Thyroid gland (tissue), 4 donors: ENCODE measurements around the gene TMEM132A. TPM values are rescaled to one million over a fixed set of nuclear protein-coding genes. Genes with fewer than 3 reads are reported as not detected.
A peak's percentile ranks its signal among the peaks of the same experiment; 100 is the strongest.

ENCODE experiments used
- DNase-seq, 2 donors: peaks; one replicate each; pipeline ENCODE4 v3.0.0-alpha.2; 2019
- H3K27ac ChIP-seq, 3 donors: fragments of 200-600 bp; sonication (generic); 1 replicate in 2 of 3; 2 replicates in 1 of 3; pipeline ENCODE4 v1.5.1; 2016 to 2019; ENCODE audit warnings: mild to moderate bottlenecking in 1 of 3, moderate library complexity in 1 of 3
- H3K27me3 ChIP-seq: fragments of 200-600 bp; sonication (generic); one replicate; pipeline ENCODE4 v1.5.1; 2019
- H3K36me3 ChIP-seq, 2 donors: fragments of 200-600 bp; sonication (generic); one replicate each; pipeline ENCODE4 v1.5.1; 2016 to 2019
- H3K4me1 ChIP-seq, 2 donors: fragments of 200-600 bp; sonication (generic); one replicate each; pipeline ENCODE4 v1.5.1; 2017 to 2019
- H3K4me3 ChIP-seq, 3 donors: fragments of 200-600 bp; sonication (generic); replicated peaks in 1 of 3; 1 replicate in 2 of 3; 2 replicates in 1 of 3; pipeline ENCODE4 v1.5.1; 2016; ENCODE audit warnings: mild to moderate bottlenecking in 1 of 3
- H3K9me3 ChIP-seq: fragments of 200-600 bp; sonication (generic); one replicate; pipeline ENCODE4 v1.5.1; 2017
- CTCF ChIP-seq, 6 experiments: fragments of 200-600 bp in 3 of 6; fragments of 450-650 bp in 3 of 6; sonication (generic) in 3 of 6; IDR thresholded peaks; one replicate each; pipeline ENCODE4 v1.5.1; 2016 to 2019; ENCODE audit warnings: antibody characterized with exemption in 6 of 6, mild to moderate bottlenecking in 2 of 6, inconsistent platforms in 1 of 6, moderate library complexity in 1 of 6
- POLR2A ChIP-seq, 2 donors: fragments of 450-650 bp; IDR thresholded peaks; one replicate each; pipeline ENCODE4 v1.6.1; 2017; ENCODE audit warnings: antibody characterized with exemption in 2 of 2, mild to moderate bottlenecking in 2 of 2, moderate library complexity in 1 of 2
- WGBS, 2 donors: methylation state at CpG; one replicate each; pipeline ENCODE4 v1.1.5; 2017; 5-methylcytosine and 5-hydroxymethylcytosine counted together
- intact Hi-C: fragments of 100-400 bp; cut with DNase I; formaldehyde crosslinking; loops from one replicate; pipeline ENCODE4 v1.15.1; 2023
- total RNA-seq, 4 donors: library from RNA; depleted of rRNA; stranded (reverse); fragments of >200 nt; gene quantifications; one replicate each; pipeline ENCODE4 v1.2.3, GENCODE V29; 2016

Gene TMEM132A
- total RNA-seq, 4 donors from 2014 or later: 3.3 to 8.3 (median 3.9) TPM

- Histone ChIP-seq H3K4me1 (peaks cover 16 to 27% of the 10 kb centered on the region in 2 donors), H3K4me3 (no peak overlapping the region), H3K27me3 (no peaks in the 10 kb centered on the region), H3K36me3 (no peaks in the 10 kb centered on the region), H3K27ac (no peak overlapping the region), H3K9me3 (no peaks in the 10 kb centered on the region)
- intact Hi-C loops: loop anchor here (10.0 kb wide), 1 partner anchor 255 kb away; the partner anchor contains the start of gene VPS37C
- DNase-seq: no peak
- TF ChIP-seq CTCF (IDR thresholded peaks at IDR 0.05) (no peak), POLR2A (IDR thresholded peaks at IDR 0.05) (no peak)
- WGBS, 2 donors: 78 to 87% methylated on average over 3 of the region's 3 CpGs
Observed at GRCh38 chr11:60910281-60910687, 14.0 kb upstream of the TMEM132A start.

DNA sequence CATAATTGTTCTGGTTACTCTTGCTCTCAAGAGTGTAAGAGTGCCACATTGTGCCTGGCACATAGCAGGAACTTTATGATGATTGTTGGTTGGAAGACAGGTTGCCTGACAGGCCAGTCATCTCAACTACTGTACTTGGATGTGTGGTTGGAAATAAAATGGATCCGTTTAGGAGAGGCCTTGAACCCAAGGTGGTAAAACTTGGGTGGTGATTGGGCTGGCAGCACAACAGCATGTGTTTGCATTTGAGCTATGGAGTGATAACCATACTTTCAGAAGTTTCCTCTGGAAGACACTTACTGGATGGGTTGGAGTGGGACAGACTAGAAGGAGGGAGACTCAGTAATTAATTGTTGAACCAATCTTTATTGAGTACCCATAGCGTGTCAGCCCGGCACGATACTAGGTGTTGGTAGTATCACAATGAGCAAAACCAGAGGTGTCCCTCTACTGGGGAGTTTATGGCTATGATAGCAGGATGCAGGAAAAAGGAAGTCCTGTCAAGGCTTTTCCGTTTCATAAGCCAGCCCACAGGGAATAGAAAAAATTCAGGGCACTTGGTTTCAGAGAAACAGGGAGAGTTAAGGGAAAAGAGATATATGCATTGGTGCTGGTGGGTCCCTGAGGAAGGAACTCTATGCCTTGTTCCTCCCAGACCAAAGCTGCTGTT lies 13.4 kb upstream of the TMEM132A start:
- DNase-seq: no peak
- H3K4me3 ChIP-seq: no peak overlapping the region
- peak overlapping the region in 1 of 3 donors; percentile 43 for H3K27ac ChIP-seq
- intact Hi-C loops: loop anchor here (10.0 kb wide), 1 partner anchor 254 kb away; the partner anchor contains the start of gene VPS37C
- 64 to 79% methylated on average over 5 of the region's 5 CpGs for WGBS, 2 donors
- no peaks in the 10 kb centered on the region for H3K36me3 ChIP-seq
- TF ChIP-seq CTCF (IDR thresholded peaks at IDR 0.05) (no peak), POLR2A (IDR thresholded peaks at IDR 0.05) (no peak)
- no peaks in the 10 kb centered on the region for H3K27me3 ChIP-seq
- H3K4me1 ChIP-seq: peaks cover 16 to 26% of the 10 kb centered on the region in 2 donors
- no peaks in the 10 kb centered on the region for H3K9me3 ChIP-seq

DNA sequence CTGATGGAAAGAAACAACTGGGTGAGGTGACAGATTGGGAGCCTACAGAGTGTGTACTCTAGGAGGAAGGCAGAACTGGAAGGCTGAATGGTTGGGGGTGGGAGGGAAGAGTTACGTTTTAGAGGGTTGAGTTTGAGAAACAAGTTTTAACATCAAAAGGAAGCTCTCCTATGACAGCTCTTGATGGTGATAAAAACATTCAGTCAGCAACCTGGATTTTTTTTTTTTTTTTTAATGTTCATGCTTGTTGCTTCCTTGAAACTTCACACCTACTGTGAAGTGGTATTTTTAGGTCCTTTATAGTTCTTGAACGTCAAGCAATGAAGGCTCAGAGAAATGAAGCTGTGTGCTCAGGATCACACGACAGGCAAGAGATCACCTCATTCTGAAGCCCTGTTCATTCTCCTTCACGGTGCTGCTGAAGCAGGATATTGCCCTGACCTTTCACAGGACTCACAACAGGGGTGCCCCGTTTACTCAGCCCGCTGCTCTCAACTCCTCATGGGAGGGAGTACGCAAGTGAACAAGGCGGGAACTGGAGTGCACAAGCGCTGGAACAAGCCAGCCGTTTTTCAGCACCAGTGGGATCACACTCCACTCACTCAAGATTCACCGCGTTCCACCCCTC lies 11.9 kb upstream of the TMEM132A start:
- intact Hi-C loops: loop anchor here (10.0 kb wide), 1 partner anchor 252 kb away; the partner anchor contains the start of gene VPS37C
- no peaks in the 10 kb centered on the region for H3K27me3 ChIP-seq
- H3K4me3 ChIP-seq: no peak overlapping the region
- DNase-seq: peak; percentile 69 to 71
- peak overlapping the region; percentile 73 to 93 (median 86) for H3K27ac ChIP-seq
- H3K36me3 ChIP-seq: no peaks in the 10 kb centered on the region
- TF ChIP-seq CTCF (IDR thresholded peaks at IDR 0.05) (no peak), POLR2A (IDR thresholded peaks at IDR 0.05) (no peak)
- 38 to 46% methylated on average over 9 to 12 of the region's 12 CpGs for WGBS, 2 donors
- H3K9me3 ChIP-seq: no peaks in the 10 kb centered on the region
- H3K4me1 ChIP-seq: peaks cover 24 to 40% of the 10 kb centered on the region in 2 donors

- WGBS, 2 donors: 32 to 35% methylated on average over 19 to 21 of the region's 22 CpGs
- TF ChIP-seq CTCF (IDR thresholded peaks at IDR 0.05) (no peak), POLR2A (IDR thresholded peaks at IDR 0.05) (no peak)
- peak overlapping the region; percentile 73 to 93 (median 86) for H3K27ac ChIP-seq
- H3K4me3 ChIP-seq: no peak overlapping the region
- no peaks in the 10 kb centered on the region for H3K36me3 ChIP-seq
- H3K27me3 ChIP-seq: no peaks in the 10 kb centered on the region
- H3K4me1 ChIP-seq: peaks cover 24 to 41% of the 10 kb centered on the region in 2 donors
- H3K9me3 ChIP-seq: no peaks in the 10 kb centered on the region
- DNase-seq: peak; percentile 69 to 75
- intact Hi-C loops: loop anchor here (10.0 kb wide), 1 partner anchor 252 kb away; the partner anchor contains the start of gene VPS37C
Observed at GRCh38 chr11:60912851-60913528, 11.3 kb upstream of the TMEM132A start.
